CD8-positive, alpha-beta memory T cell (primary cell): ENCODE results near the gene VRK3. TPM values are rescaled to one million over a fixed set of nuclear protein-coding genes. Genes with fewer than 3 reads are reported as not detected.
"Not testable (repeated sequence)": the region's sequence is repeated elsewhere in the genome, so short reads cannot be mapped to it uniquely, and the experiment has no call there.

Source experiments
- CTCF ChIA-PET: fragments of 350-600 bp; sonication (Branson Sonifier 250); formaldehyde crosslinking; loops from one replicate; lab custom pipeline; 2021; ENCODE audit warnings: antibody characterized with exemption; lab: Charles Lee
- POLR2A ChIA-PET: fragments of 350-600 bp; sonication (Branson Sonifier 250); formaldehyde crosslinking; loops from one replicate; lab custom pipeline; 2021; ENCODE audit warnings: antibody characterized with exemption; lab: Charles Lee
- DNase-seq, 5 donors: peaks; one replicate each; pipeline versions ENCODE4 v3.0.0 to v3.0.0-alpha.2; 2020 to 2022; ENCODE audit warnings: mixed read lengths in 1 of 5
- H3K27ac ChIP-seq: one replicate; pipeline ENCODE4 v1.7.0; 2013; ENCODE audit warnings: low read depth, mild to moderate bottlenecking, low read length, moderate library complexity
- H3K27me3 ChIP-seq: 2 replicates; pipeline ENCODE4 v1.7.0; 2013; ENCODE audit warnings: low read length, mild to moderate bottlenecking; ENCODE audit not compliant: insufficient read depth, poor library complexity, severe bottlenecking
- H3K36me3 ChIP-seq: 2 replicates; pipeline ENCODE4 v1.7.0; 2013; ENCODE audit warnings: mild to moderate bottlenecking, low read length, moderate library complexity; ENCODE audit not compliant: insufficient read depth
- H3K4me1 ChIP-seq: 2 replicates; pipeline ENCODE4 v1.7.0; 2013; ENCODE audit warnings: mild to moderate bottlenecking, low read length, moderate library complexity; ENCODE audit not compliant: insufficient read depth
- H3K4me3 ChIP-seq: 2 replicates; pipeline ENCODE4 v1.7.0; 2013; ENCODE audit warnings: mild to moderate bottlenecking, low read length
- H3K9me3 ChIP-seq: 2 replicates; pipeline ENCODE4 v1.7.0; 2013; ENCODE audit warnings: mild to moderate bottlenecking, low read length
- H3K27ac Mint-ChIP-seq, 8 donors: one replicate each; pipeline ENCODE4 v1.8.0; 2020 to 2021; ENCODE audit warnings: mixed read lengths in 8 of 8, mild to moderate bottlenecking in 6 of 8, inconsistent platforms in 3 of 8, moderate library complexity in 3 of 8
- H3K27me3 Mint-ChIP-seq, 2 donors: one replicate each; pipeline ENCODE4 v1.8.0; 2020 to 2021; ENCODE audit warnings: mixed read lengths in 2 of 2, mild to moderate bottlenecking in 1 of 2, moderate library complexity in 1 of 2
- H3K36me3 Mint-ChIP-seq, 3 donors: one replicate each; pipeline ENCODE4 v1.8.0; 2020 to 2021; ENCODE audit warnings: mixed read lengths in 3 of 3, inconsistent platforms in 1 of 3, mild to moderate bottlenecking in 1 of 3
- H3K4me1 Mint-ChIP-seq, 3 donors: one replicate each; pipeline ENCODE4 v1.8.0; 2020 to 2021; ENCODE audit warnings: mixed read lengths in 3 of 3, inconsistent platforms in 1 of 3, mild to moderate bottlenecking in 1 of 3
- H3K4me3 Mint-ChIP-seq, 7 donors: one replicate each; pipeline ENCODE4 v1.8.0; 2020 to 2021; ENCODE audit warnings: mixed read lengths in 7 of 7, mild to moderate bottlenecking in 6 of 7, moderate library complexity in 4 of 7, inconsistent platforms in 2 of 7
- H3K9me3 Mint-ChIP-seq, 5 donors: one replicate each; pipeline ENCODE4 v1.8.0; 2020 to 2022; ENCODE audit warnings: mixed read lengths in 5 of 5, mild to moderate bottlenecking in 3 of 5, moderate library complexity in 2 of 5, inconsistent platforms in 1 of 5
- polyA plus RNA-seq: library from polyadenylated mRNA; unstranded; fragments of 300-500 nt; fragmentation: Illumina TruSeq; gene quantifications from one replicate; pipeline ENCODE4 v1.2.3, GENCODE V29; 2021
- total RNA-seq, 2 experiments: library from RNA; stranded (reverse); gene quantifications; one replicate each; pipeline ENCODE4 v1.2.3, GENCODE V29; 2021

VRK3 gene
- total and polyA plus RNA-seq, 3 experiments from 2014 or later: 62.4 to 92.7 (median 66.5) TPM

DNA sequence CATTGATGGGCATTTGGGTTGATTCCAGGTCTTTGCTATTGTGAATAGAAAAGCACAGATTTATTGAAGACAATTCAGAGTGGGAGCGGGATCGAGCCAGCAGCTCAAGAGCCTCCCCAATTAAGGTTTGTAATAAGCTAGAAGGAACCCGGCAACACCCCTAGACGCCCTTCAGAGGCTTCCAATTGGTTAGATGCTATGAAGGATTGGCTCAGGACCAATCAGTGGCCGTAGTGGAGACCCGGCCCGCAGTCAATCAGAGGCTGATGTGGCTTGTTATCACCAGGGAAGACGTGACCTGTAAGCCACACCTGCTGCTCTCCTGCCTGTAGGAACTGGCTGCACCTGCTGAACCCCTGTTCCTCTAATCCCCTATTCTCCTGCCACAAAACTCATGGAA lies 78.8 kb downstream of the VRK3 start:
- Mint-ChIP-seq H3K4me1 (no peaks in the 10 kb centered on the region), H3K4me3 (no peak overlapping the region), H3K36me3 (peaks cover 0 to 1% (median 0%) of the 10 kb centered on the region in 3 donors), H3K27me3 (peaks cover 11 to 46% of the 10 kb centered on the region in 2 donors), H3K27ac (no peak overlapping the region), H3K9me3 (peaks cover 0 to 3% (median 0%) of the 10 kb centered on the region in 5 donors)
- no peaks in the 10 kb centered on the region for H3K36me3 ChIP-seq
- ChIA-PET POLR2A (no interaction called here), CTCF (no interaction called here)
- H3K4me1 ChIP-seq: no peaks in the 10 kb centered on the region
- no peak overlapping the region for H3K4me3 ChIP-seq
- H3K9me3 ChIP-seq: no peaks in the 10 kb centered on the region
- no peak overlapping the region for H3K27ac ChIP-seq
- DNase-seq: no peak
- peaks cover 6% of the 10 kb centered on the region for H3K27me3 ChIP-seq

DNA sequence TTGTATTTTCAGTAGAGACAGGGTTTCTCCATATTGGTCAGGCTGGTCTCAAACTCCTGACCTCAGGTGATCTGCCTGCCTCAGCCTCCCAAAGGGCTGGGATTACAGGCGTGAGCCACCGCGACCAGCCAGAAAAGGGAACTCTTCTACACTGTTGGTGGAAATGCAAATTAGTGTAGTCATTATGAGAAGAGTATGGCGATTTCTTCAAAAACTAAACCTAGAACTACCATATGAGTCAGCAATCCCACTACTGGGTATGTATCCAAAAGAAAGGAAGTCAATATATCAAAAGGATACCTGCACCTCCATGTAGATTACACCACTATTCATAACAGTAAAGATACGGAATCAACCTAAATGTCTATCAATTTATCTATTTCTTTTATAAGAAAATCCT lies 80.6 kb downstream of the VRK3 start:
- H3K27me3 Mint-ChIP-seq: peaks cover 4 to 39% of the 10 kb centered on the region in 2 donors
- H3K4me3 Mint-ChIP-seq, H3K36me3 Mint-ChIP-seq, H3K27ac Mint-ChIP-seq, CTCF ChIA-PET, H3K4me3 ChIP-seq, H3K27me3 ChIP-seq, H3K4me1 Mint-ChIP-seq, H3K36me3 ChIP-seq, H3K4me1 ChIP-seq, H3K9me3 ChIP-seq, H3K9me3 Mint-ChIP-seq, POLR2A ChIA-PET, H3K27ac ChIP-seq, DNase-seq: not testable (repeated sequence)

DNA sequence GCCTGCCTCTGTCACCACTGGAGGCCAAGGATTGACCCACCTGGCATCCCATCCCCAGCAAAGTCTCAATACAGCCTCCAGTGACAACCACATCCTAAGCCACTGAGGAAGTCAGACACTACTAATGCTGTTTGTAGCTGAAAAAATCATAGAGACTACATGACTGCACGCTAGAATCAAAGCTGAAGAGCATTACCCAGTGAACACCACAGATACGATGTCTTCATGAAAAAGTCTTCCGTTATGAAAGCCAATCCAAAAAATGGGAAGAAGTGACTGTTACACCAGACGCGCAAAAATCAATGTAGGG lies 84.7 kb downstream of the VRK3 start:
- H3K27me3 Mint-ChIP-seq: peaks cover 4 to 29% of the 10 kb centered on the region in 2 donors

DNA sequence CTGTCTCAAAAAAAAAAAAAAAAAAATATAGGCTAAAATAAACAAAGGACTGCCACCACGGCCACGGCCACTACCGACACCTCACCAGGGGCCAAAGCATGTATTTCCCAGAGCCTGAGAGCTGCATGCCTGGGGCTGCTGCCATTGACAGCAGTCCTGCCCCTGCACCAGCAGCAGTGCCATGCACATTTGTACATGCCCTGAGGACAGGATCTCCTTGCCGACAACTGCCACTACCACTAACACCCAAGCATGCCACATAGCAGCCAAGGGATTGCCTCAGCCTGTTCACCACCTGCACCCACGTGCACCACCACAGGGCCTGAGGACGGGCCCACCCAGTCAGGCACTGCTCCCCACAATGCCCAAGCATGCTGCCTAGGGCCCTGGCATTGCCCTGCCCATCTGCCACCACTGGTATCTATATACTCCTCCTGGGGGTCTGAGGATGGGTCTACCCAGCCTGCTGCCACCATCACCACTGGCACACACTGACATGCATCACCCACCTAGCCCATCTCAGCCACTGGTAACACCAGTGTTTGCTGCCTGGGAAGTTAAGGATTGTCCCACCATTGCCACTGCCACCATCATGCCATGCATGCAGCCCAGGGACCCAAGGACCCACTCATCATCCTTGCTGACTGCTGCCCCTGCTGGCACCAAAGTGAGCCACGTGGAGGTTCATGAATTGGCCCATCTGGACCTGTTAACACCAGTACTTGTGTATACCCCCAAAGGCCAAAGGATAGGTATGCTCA lies 85.3 kb downstream of the VRK3 start:
- H3K27me3 ChIP-seq: no peaks in the 10 kb centered on the region
- Mint-ChIP-seq H3K4me3 (no peak overlapping the region), H3K4me1 (peaks cover 7 to 15% (median 7%) of the 10 kb centered on the region in 3 donors), H3K27ac (no peak overlapping the region), H3K9me3 (no peaks in the 10 kb centered on the region), H3K27me3 (peaks cover 4 to 25% of the 10 kb centered on the region in 2 donors), H3K36me3 (no peaks in the 10 kb centered on the region)
- no peak overlapping the region for H3K27ac ChIP-seq
- H3K4me1 ChIP-seq: peaks cover 8% of the 10 kb centered on the region
- CTCF ChIA-PET: interaction anchor here (1.5 kb wide), 1 partner anchor 45 kb away, joined by 7 read pairs; no protein-coding TSS in a partner anchor
- no peak overlapping the region for H3K4me3 ChIP-seq
- POLR2A ChIA-PET: no interaction called here
- H3K9me3 ChIP-seq: no peaks in the 10 kb centered on the region
- no peak for DNase-seq
- H3K36me3 ChIP-seq: no peaks in the 10 kb centered on the region

More for the DNA sequence above, 84.7 kb downstream of the VRK3 start:
- Mint-ChIP-seq H3K27ac (peak overlapping the region in 1 of 8 donors; percentile 13), H3K4me1 (peaks cover 7 to 15% (median 7%) of the 10 kb centered on the region in 3 donors), H3K36me3 (peaks cover 0 to under 1% (median 0%) of the 10 kb centered on the region in 3 donors), H3K4me3 (no peak overlapping the region), H3K9me3 (no peaks in the 10 kb centered on the region)
- no peak for DNase-seq
- ChIA-PET POLR2A (no interaction called here), CTCF (no interaction called here)
- H3K4me1 ChIP-seq: peaks cover 8% of the 10 kb centered on the region
- H3K36me3 ChIP-seq: no peaks in the 10 kb centered on the region
- H3K27ac ChIP-seq: no peak overlapping the region
- no peaks in the 10 kb centered on the region for H3K27me3 ChIP-seq
- no peaks in the 10 kb centered on the region for H3K9me3 ChIP-seq
- no peak overlapping the region for H3K4me3 ChIP-seq

DNA sequence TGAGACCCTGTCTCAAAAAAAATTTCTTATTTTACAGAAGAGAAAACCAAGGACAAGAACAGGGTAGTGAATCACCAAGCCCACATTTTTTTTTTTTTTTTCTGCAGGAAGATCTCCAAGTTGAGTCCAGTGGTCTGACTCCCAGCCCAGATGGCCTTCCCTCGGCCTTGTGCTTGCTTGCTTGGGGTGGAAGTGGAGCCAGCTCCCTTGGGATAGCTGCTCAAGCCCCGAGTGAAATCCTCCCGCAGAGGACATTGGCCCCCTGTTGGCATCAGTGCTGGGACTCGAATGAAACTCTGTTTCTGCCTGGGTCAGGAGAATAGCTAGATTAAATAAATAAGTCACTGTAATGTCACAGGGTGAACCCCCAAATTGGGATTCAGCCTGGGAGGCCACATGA lies 86.5 kb downstream of the VRK3 start:
- Mint-ChIP-seq H3K4me1 (peaks cover 8 to 17% (median 9%) of the 10 kb centered on the region in 3 donors), H3K27me3 (peaks cover 1 to 20% of the 10 kb centered on the region in 2 donors), H3K9me3 (no peaks in the 10 kb centered on the region), H3K4me3 (no peak overlapping the region), H3K27ac (no peak overlapping the region), H3K36me3 (no peaks in the 10 kb centered on the region)
- H3K27ac ChIP-seq: no peak overlapping the region
- no peaks in the 10 kb centered on the region for H3K9me3 ChIP-seq
- H3K36me3 ChIP-seq: no peaks in the 10 kb centered on the region
- ChIA-PET POLR2A (no interaction called here), CTCF (interaction anchor here (1.4 to 2.2 kb wide), 4 partner anchors 16 to 47 kb away, joined by 4 to 8 read pairs (median 7); no protein-coding TSS in a partner anchor)
- H3K4me1 ChIP-seq: peaks cover 8% of the 10 kb centered on the region
- no peaks in the 10 kb centered on the region for H3K27me3 ChIP-seq
- H3K4me3 ChIP-seq: no peak overlapping the region
- DNase-seq: no peak

DNA sequence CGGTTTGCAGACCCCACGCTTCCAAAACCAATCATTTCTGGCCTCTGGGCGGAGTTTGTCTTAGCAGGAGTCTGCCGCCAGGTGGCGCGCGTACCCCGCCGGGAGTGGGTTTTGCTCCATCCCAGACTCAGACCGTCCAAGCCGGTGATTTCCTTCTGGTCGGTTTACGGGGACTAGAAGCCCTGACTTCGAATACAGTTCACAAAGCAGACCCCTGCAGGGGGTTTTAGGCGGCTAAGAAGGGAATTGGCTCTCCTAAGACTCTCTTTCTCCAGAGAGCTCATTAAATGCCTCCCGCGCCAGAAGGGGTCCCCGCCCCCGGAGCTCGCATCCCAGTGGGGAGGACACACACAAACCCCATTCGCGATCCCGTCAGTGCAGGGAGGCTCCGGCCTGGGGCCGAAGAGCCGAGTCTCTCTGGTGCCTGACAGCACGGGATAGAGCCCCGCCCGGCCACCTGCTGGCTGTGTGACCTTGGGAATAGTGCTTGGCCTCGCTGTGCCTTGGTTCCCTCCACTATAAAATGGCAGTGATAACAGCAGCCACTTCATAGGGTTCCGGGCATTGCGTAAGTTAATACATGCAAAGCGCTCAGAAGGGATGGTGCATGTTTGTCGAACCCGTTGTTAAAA lies 87.3 kb downstream of the VRK3 start:
- Histone ChIP-seq H3K4me3 (peak overlapping the region; percentile 49), H3K36me3 (no peaks in the 10 kb centered on the region), H3K27me3 (no peaks in the 10 kb centered on the region), H3K9me3 (no peaks in the 10 kb centered on the region), H3K27ac (no peak overlapping the region), H3K4me1 (peaks cover 15% of the 10 kb centered on the region)
- H3K36me3 Mint-ChIP-seq: no peaks in the 10 kb centered on the region
- POLR2A ChIA-PET: no interaction called here
- no peaks in the 10 kb centered on the region for H3K9me3 Mint-ChIP-seq
- CTCF ChIA-PET: interaction anchor here (0.7 to 2.2 kb wide), 13 partner anchors 9 to 1574 kb away, joined by 3 to 8 read pairs (median 6); partner anchors contain the start of genes ATF5, NUP62, SYNGR4 and TMEM143
- peaks cover 16 to 25% (median 17%) of the 10 kb centered on the region in 3 donors for H3K4me1 Mint-ChIP-seq
- H3K27me3 Mint-ChIP-seq: peaks cover 0 to 12% of the 10 kb centered on the region in 2 donors
- H3K27ac Mint-ChIP-seq: no peak overlapping the region
- DNase-seq: peak; percentile 63 to 78 (median 74)
- peak overlapping the region in 2 of 7 donors; percentile 7 to 12 for H3K4me3 Mint-ChIP-seq

DNA sequence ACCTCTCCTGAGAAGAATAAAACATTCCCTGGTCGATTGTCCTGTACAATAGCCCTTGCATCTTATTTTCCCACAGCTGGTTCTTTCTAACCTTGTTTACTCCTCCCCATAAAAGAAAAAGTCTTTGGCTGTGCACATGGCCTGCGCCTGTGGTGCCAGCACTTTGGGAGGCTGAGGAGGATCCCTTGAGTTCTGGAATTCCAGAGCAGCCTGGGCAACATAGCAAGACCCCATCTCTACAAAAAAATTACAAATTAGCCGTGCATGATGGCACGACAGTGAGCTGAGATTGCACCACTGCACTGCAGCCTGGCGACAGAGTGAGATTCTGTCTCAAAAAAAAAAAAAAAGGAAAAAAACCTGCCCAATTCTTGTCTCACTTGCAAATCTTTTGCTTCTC lies 88.6 kb downstream of the VRK3 start:
- POLR2A ChIA-PET: no interaction called here
- H3K4me3 ChIP-seq: no peak overlapping the region
- no peaks in the 10 kb centered on the region for H3K9me3 ChIP-seq
- Mint-ChIP-seq H3K27me3 (peaks cover 0 to 8% of the 10 kb centered on the region in 2 donors), H3K36me3 (no peaks in the 10 kb centered on the region), H3K27ac (peak overlapping the region in 2 of 8 donors; percentile 40 to 73), H3K9me3 (no peaks in the 10 kb centered on the region), H3K4me3 (peak overlapping the region in 1 of 7 donors; percentile 25), H3K4me1 (peaks cover 27 to 36% (median 28%) of the 10 kb centered on the region in 3 donors)
- no peaks in the 10 kb centered on the region for H3K36me3 ChIP-seq
- no peak overlapping the region for H3K27ac ChIP-seq
- peaks cover 20% of the 10 kb centered on the region for H3K4me1 ChIP-seq
- no peaks in the 10 kb centered on the region for H3K27me3 ChIP-seq
- CTCF ChIA-PET: interaction anchor here (1.5 kb wide), 1 partner anchor 200 kb away, joined by 5 read pairs; no protein-coding TSS in a partner anchor
- DNase-seq: no peak

DNA sequence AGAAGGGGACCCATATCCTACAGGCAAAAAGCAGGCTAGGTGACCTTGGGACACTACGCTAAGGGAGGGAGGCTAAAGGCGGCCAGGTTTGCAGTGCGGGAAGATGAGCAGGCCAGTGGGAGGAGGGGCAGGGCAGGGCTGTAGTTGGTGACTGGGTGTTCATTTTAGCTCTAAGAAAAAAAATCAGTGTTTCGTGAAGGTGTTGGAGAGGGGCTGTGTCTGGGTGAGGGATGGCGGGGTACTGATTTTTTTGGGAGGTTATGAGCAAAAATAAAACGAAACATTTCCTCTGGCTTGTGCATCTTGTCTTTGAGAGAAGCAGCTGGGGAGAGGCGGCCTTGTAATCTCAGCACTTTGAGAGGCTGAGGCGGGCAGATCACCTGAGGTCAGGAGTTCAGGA lies 91.5 kb downstream of the VRK3 start:
- H3K4me1 ChIP-seq: peaks cover 33% of the 10 kb centered on the region
- Mint-ChIP-seq H3K36me3 (peaks cover 0 to 10% (median 2%) of the 10 kb centered on the region in 3 donors), H3K27me3 (peaks cover 0 to 7% of the 10 kb centered on the region in 2 donors), H3K27ac (peak overlapping the region in 5 of 8 donors; percentile 37 to 85 (median 69)), H3K4me3 (peak overlapping the region in 4 of 7 donors; percentile 48 to 78 (median 65)), H3K4me1 (peaks cover 43 to 62% (median 53%) of the 10 kb centered on the region in 3 donors), H3K9me3 (peaks cover 0 to 3% (median 0%) of the 10 kb centered on the region in 5 donors)
- no peaks in the 10 kb centered on the region for H3K27me3 ChIP-seq
- ChIA-PET POLR2A (no interaction called here), CTCF (interaction anchor here (0.6 kb wide), 1 partner anchor 1471 kb away, joined by 3 read pairs; no protein-coding TSS in a partner anchor)
- no peak overlapping the region for H3K4me3 ChIP-seq
- no peaks in the 10 kb centered on the region for H3K36me3 ChIP-seq
- no peak overlapping the region for H3K27ac ChIP-seq
- DNase-seq: no peak
- no peaks in the 10 kb centered on the region for H3K9me3 ChIP-seq
